ENCODE results near the gene SLC9A2.
A peak's percentile ranks its signal among the peaks of the same experiment; 100 is the strongest.

The SLC9A2 gene

GRCh38 chr2:102674370-102674769 lies 55.0 kb downstream of the SLC9A2 start:
- DNase-seq: no peak

GRCh38 chr2:102674836-102675235 lies 55.5 kb downstream of the SLC9A2 start:
- no peak for DNase-seq

DNA sequence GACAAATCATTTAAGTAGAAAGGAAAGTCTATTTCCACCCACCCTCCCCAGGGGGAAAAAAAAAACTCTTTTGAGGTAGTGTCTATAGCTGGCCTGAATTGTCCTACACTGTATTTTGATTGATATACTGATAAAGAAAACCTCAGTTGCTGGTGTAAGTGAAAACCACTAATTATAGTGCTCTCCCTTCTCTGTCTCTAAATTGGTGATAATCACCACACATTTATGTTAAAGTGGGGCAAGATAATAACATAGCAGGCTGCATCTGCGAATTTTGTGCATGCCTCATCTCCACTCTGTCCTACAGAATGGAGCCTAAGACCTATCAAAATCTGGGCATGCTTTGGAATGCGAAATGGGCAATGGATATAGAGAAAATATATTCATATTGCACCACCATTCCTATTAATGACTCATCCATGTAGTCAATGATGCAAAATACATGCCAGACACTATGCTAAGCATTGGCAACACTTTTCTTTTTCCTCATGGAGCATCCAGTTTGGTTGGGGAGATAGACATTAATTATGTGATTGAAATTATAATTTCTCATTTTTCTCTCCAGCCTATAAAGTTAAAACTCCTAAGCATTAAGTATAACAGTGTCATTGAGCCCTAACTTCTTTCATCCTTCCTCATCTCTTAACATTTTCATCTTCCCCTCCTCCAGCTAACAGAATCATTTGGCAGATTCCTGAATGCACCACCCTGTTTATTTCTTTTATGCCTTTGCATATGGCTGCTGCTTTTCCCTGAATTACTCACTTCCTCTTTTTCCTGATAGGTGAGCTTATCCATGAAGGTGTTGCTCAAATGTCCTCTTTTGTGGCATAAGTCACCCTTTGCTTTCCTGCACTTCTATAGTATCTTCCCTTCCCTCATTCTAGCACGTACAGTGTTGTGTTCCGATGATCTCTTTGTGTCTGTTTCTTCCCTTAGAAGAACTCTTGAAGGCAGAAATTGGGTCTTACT lies 58.2 kb downstream of the SLC9A2 start:
- DNase-seq: no peak

DNA sequence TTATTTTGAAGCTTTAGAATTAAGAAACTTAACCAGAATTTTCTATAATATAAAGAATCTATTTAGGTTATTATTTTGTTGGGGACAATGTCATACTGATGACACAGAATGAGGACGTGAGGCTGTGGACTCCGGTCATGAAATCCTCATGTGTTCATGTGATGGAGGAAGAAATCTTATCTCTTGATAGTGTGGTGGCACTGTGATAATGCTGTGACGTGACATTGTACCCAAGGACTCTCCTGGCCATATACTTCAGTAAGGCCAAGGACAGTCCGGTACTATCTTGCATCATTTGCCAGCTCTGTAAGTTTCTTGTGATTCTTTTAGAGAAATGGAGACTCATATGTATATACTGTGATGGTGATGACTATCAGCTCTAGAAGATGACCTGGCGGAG lies 59.1 kb downstream of the SLC9A2 start:
- no peak for DNase-seq

DNA sequence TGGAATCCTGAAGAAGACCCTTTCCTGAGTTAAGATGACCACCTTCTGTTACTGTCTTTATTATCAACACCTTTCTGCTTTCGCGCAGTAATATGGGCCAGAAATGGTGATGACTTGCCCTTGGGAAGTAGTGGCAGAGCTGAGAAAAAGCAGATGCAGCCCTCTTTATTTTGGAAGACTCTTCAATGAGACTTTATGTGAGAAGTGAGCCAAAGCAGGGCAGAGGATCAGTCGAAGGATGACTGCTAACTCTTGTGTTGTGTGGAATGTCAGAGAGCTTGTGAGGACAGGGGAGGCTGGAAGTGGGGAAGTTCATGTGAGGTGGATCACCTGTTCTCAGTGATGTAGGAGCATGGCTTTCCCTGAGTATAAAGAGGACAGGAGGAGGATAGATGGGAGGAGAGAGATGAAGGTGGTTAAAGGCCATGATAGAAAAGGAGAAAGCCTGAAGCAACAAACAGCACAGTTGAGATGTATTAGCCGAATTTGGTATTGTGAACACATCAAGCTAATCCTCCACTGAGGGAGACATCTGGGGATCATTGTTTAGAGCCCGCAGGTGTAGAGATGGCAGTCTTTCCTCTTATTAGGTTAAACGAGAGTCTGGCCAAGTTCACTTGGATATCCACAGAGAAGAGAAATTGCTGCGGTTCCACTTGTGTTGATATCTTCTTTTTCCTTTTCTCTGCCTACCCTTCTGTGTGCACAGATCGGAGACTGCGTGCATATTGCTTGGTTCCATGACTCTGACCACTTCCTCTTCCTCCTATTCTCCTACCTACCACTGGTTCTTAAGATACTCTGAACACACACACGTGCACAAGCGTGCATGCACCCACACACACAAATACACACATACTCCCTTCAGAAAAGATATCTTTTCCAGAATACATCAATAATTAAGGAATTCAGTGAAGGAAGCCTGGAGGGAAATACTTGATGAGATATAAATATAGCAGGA lies 67.4 kb downstream of the SLC9A2 start:
- no peak for DNase-seq

- no peak for DNase-seq
These were observed 70.7 kb downstream of the SLC9A2 start for GRCh38 chr2:102690012-102690411.

GRCh38 chr2:102696463-102696862 lies 77.1 kb downstream of the SLC9A2 start:
- DNase-seq: no peak

DNA sequence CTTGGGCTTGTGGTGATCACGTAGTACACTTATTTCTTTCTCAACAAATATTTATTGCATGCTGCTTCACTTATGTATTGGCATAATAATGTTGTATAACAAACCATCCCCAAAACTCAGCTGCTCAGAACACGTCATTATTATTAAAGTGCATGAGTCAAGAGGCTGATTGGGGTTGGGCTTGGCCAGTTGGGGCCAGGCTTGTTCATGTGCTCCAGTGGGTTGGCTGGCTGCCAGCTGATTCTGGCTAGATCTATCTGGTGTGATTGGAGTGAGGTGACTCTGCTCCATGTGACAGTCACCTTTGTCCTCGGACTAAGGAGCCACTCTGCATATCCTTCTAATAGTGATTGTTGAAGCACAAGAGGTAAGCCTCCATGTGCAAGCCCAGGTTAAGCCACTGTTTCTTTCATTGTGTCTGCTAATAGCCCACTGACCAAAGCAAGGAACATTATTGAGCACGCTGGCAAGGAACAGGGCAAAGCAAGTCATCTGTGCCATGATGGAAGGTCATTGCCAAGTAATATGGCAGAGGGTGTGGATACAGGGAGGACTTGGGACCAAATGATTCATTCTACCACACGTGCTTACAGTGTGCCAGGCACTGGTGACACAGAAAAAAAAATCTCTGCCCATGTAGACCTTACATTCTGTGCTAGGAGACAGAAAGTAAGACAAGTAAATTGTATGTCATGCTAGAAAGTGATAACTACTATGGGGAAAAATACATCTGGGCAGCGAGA lies 79.2 kb downstream of the SLC9A2 start:
- DNase-seq: no peak

DNA sequence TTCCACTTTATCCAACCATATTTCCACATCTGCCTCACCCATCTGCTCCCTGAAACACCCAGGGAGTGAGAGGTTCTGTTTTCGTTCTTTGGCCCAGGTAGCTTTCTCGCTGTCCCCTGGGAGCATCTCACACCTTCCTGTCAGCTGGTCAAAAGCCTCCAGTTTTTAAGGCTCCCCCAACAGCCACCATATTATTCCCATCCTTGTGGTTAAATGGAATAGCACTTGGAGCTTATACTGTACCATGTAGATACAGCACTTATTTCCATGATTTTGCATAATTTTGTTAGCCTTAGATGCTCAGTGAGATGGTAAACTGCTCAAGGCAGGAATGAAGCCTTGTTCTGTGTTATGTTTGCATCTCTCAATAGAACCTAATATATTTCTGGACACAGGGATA lies 84.0 kb downstream of the SLC9A2 start:
- no peak for DNase-seq

GRCh38 chr2:102703748-102704147 lies 84.4 kb downstream of the SLC9A2 start:
- DNase-seq: peak; percentile 9 to 12

DNA sequence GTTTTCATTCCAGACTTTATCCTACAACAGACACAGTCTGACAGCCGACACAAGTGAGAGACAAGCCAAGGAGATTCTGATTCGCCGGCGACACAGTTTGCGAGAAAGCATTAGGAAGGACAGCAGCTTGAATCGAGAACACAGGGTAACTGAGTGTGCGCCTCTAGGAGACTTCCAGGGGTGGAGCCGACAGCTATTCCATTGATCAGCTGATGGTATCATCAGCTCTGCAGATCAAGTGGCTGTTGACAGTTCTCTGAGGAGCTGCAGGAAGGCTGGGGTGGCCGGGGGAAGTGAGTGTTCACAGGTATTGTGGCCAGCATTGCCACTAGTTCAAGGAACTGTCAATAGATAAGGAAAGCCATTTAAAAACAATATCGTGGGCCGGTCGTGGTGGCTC lies 85.2 kb downstream of the SLC9A2 start:
- no peak for DNase-seq

DNA sequence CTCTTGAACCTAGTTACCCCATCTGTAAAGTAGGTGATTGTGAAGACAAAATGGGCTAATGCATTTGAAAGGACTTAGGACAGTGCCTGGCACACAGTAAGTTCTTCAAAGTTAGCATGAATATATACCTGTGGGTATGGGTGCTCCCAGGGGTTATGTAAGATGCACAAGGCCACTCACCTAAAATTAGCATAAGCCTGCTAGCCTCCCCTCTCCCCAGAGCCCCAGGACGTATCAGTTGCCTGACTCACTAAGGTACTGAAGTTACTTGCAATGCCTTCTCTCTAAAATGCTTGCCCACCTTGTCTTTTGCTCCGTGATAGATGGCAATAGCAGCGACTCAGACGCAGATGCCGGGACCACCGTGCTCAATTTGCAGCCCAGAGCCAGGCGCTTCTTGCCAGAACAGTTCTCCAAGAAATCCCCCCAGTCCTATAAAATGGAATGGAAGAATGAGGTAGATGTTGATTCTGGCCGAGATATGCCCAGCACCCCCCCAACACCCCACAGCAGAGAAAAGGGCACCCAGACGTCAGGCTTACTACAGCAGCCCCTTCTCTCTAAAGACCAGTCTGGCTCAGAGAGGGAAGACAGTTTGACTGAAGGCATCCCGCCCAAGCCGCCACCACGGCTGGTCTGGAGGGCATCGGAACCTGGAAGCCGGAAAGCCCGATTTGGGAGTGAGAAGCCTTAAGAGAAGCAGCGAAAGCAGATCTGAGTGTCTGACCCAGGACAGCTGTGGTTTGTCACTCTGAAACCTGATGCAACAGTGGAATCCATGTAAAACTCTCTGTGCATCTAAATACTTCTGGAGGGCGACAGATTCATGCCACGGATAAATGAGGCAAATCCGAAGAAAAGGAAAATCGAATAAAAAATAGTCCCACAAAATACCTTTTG lies 88.7 kb downstream of the SLC9A2 start:
- DNase-seq: no peak

DNA sequence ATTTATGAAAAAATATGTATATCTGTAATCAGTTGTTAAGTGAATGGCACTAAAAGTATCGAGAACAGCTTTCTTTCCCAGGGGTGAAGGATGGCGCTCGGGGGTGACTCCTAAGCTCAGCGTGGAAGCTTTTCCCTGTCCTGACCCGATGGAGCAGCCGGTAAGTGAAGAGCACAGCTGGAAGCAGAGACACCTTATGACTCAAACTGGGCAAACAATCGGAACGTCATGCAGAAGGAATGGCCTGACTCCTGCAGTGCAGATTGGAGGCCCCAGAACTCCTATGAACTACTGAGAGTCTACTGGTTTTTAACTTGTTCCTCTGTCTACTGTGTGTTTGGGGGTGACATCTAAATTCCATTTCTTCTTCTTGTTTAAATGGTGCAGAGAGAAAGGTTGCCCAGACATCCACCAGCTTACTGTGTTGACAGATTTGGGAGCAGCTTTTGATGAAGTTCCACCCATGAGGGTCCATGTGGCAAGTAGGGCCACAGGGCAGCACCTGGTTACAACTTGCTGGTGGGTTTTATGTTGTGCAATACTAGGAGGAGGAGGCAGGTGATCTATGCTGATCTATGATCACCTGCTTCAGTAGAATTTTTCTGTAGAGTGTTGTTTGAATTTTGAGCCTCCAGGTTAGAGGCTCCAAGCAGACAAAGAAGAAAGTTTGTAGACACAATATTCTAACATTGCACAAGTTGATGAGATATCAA lies 89.7 kb downstream of the SLC9A2 start:
- no peak for DNase-seq

DNA sequence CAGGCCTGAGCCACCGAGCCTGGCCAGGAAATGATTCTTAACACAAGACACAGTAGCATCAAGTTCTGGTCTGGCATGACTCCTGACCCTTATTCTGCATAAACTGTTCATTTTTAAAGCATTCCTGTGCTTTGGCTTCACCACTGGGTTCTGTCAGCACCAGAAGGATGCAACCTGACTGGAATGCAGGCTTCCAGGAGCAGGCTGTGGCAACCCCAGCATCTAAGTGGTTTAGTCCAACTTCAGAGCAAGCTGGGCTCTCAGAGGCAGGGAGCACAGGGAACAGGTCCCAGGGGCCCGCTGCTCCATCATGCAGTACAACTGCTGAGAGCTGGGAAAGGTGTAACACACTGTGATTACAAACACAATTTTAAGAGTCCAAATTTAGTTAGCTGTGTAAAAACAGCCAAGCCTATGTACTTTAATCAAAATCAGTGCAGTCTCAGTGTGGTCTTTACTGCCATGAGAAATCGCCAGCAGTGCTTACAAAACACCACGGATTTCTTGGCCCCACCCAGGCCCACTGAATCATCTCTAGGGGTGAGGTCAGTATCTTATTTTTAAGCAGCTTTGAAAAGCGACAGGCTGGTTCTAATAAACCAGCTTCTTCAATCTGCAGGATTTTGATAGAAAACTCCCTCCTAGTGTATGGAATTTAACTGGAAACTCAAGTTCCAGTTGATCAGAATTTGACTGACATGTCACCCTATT lies 98.1 kb downstream of the SLC9A2 start:
- DNase-seq: no peak

DNA sequence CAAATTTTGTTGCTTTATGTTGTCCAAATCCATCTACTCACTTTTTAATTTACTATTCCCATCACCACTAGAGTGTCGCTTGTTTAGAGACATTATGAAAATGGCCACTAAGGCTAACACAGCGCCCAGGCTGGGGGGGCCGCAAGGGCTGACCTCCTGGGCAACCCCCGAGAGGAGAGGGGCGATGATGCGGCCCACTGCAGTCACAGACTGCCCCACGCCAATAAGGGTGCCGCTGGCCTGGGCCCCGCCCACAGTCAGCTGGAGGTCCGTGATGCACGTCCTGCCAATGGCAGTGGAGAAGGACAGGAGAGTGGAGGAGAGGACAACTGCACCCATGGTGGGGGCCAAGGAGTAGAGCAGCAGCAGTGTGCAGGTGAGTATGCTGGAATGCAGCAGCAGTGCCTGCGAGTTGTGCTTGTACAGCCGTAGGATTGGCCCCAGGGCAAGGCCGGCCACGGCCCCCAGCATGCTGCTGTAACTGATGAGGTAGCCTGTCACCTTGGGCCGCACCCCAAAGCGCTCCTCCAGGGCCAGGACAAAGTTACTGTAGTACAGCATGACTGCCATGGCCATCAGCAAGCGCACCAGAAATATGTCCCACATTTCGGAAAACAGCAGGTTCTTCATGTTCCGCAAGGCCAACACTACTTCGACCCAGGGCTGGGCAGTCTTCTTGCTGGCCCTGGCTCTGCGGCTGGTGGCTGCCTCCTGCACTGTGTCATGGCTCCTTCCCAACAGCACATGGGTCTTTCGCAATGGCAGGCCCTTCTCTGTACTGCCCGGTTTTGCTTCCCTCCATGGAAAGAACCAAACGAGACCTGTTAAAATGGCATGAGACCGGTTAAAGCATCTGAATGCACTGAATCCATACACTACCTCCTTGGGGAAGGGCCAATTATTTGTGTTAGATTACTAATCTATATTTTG lies 99.3 kb downstream of the SLC9A2 start:
- DNase-seq: no peak

DNA sequence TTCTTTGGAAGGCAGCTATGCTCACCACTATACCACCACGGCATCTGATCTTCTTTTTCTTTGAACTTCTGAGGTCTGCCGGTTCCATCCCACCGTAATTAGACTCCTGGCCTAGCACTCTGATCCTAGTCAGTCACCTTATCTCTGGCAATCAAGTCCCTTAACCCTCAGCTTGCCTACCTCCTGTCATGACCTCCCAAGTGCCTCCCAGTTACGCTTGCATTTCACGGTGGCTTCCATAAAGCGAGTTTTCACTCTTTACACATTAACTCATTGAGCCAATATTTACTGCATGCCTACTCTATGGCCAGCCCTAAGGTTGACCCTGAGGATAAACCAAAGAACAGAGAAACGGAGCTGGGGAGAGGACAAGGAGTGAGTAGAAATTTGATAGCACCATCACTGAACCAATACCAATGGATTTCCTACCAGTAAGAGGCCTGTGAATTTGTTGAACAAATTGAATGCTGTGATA lies 104.7 kb downstream of the SLC9A2 start:
- DNase-seq: no peak

- DNase-seq: no peak
These were observed 105.2 kb downstream of the SLC9A2 start for GRCh38 chr2:102724553-102724952.

GRCh38 chr2:102726128-102727087 lies 107.1 kb downstream of the SLC9A2 start:
- DNase-seq: no peak

Measured in inflammatory macrophage treated with lipopolysaccharide for 1 hour (primary cell).